Measurements from ENCODE around the gene ZBTB4.

DNA sequence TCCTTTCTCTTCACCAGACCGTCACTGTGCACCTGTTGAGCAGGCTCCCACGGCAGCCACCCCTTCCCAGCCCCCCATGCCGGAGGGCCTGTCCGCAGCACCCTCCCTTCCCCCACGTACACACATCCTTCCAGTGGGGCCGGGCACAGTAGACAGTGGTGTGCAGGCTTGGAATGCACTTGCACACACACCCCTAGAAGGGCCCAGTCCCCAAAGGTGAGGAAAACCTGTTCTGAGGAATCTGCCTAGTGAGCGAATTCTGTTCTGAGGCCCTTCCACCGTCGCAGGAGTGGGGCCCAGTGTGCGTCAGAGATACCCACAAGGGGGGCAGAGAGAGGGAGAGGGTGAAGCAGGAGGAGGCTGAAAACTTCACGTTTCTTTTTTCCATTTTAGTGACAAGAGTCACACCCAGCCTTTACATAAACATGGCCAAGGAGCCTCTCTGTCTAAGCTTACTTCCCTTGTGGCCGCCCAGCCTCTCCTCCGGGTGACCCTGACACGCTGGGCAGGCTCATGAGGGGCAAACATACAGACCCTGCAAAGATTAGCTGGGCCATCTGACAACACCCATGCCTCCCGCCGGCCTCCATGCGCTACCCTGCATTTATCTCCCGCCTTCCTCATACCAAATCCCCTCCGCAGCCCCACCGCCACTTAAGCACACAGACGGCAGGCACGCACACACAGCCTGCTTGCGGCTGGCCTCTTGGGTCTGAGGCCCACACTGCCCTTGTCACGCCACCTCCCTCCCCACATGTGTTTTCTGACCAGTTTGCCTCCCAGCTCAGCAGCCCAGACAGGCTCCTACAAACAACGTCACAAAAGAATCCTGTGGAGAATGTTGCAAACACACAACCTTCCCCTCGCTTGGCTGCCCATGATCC, 1.8 kb downstream of the ZBTB4 start:
- TF ChIP-seq POLR2AphosphoS5 (IDR thresholded peaks at IDR 0.05; ENCODE audit: low read depth, low read length): no peak
- TF ChIP-seq POLR2A (IDR thresholded peaks at IDR 0.05; ENCODE audit: low read depth, low read length): no peak
